Duodenal mucosa (tissue), 2 donors: Measurements from ENCODE around the gene UTS2.

Experiments
- H3K27ac ChIP-seq: one replicate; pipeline ENCODE4 v1.7.0; 2013; ENCODE audit warnings: low read depth, low read length
- H3K27me3 ChIP-seq, 2 donors: one replicate each; pipeline ENCODE4 v1.7.0; 2013; ENCODE audit warnings: low read length in 2 of 2, control low read depth in 1 of 2; ENCODE audit not compliant: insufficient read depth in 2 of 2, control insufficient read depth in 1 of 2
- H3K36me3 ChIP-seq, 2 donors: one replicate each; pipeline ENCODE4 v1.7.0; 2013; ENCODE audit warnings: low read length in 2 of 2, control low read depth in 1 of 2; ENCODE audit not compliant: insufficient read depth in 2 of 2, control insufficient read depth in 1 of 2
- H3K4me1 ChIP-seq, 2 donors: one replicate each; pipeline ENCODE4 v1.7.0; 2013; ENCODE audit warnings: low read length in 2 of 2, control low read depth in 1 of 2; ENCODE audit not compliant: insufficient read depth in 2 of 2, control insufficient read depth in 1 of 2
- H3K4me3 ChIP-seq, 2 donors: one replicate each; pipeline ENCODE4 v1.7.0; 2013; ENCODE audit warnings: low read length in 2 of 2, low read depth in 1 of 2
- H3K9ac ChIP-seq, 2 donors: one replicate each; pipeline ENCODE4 v1.7.0; 2013; ENCODE audit warnings: low read length in 2 of 2, low read depth in 1 of 2
- H3K9me3 ChIP-seq, 2 donors: one replicate each; pipeline ENCODE4 v1.7.0; 2013; ENCODE audit warnings: low read length in 2 of 2, control low read depth in 1 of 2; ENCODE audit not compliant: control insufficient read depth in 1 of 2

The UTS2 gene

GRCh38 chr1:7824701-7825100 is 28.2 kb downstream of the UTS2 start:
- peaks cover 15 to 38% of the 10 kb centered on the region in 2 donors for H3K36me3 ChIP-seq
- no peak overlapping the region for H3K27ac ChIP-seq
- no peak overlapping the region for H3K4me3 ChIP-seq
- H3K27me3 ChIP-seq, result no peaks in the 10 kb centered on the region
- H3K9ac ChIP-seq, result no peak overlapping the region
- H3K9me3 ChIP-seq, result no peaks in the 10 kb centered on the region
- H3K4me1 ChIP-seq, result peaks cover 0 to 3% of the 10 kb centered on the region in 2 donors

GRCh38 chr1:7821282-7821681 is 31.6 kb downstream of the UTS2 start:
- H3K9ac ChIP-seq, result no peak overlapping the region

DNA sequence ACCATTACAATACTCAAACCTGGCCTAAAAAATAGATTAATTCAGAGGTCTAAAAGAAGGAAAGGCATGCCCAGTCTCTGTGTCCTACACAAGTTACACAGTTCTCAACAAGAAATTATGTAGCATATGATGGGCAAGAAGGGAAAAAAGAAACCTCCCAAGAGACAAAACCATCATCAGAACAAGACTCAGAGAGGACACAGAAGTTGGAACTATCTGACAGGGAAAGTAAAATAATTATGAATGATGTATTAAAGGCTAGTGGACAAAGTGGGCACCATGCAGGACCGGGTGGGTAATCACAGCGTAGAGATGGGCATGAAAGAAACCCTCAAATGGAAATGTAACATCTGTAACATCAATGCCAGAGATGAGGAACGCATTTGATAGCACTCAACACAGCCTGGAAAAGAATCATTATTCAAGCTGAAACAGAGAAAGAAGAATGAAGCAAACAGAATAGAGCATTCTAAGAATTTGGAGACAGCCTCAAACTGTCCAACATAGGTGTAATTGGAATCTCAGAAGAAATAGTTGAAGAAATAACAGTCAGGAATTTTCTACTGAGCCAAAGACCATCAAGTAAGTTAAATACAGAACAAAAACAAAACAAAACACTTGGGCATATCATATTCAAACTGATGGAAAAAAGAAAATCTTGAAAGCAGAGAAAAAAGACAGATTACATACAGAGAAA is 39.0 kb downstream of the UTS2 start:
- peaks cover 8 to 14% of the 10 kb centered on the region in 2 donors for H3K9me3 ChIP-seq
- H3K27me3 ChIP-seq, result no peaks in the 10 kb centered on the region
- H3K9ac ChIP-seq, result no peak overlapping the region
- H3K36me3 ChIP-seq, result peaks cover 10 to 36% of the 10 kb centered on the region in 2 donors
- H3K4me3 ChIP-seq, result no peak overlapping the region
- H3K27ac ChIP-seq, result no peak overlapping the region
- H3K4me1 ChIP-seq, result no peaks in the 10 kb centered on the region

More at GRCh38 chr1:7821282-7821681, 31.6 kb downstream of the UTS2 start:
- H3K27ac ChIP-seq, result no peak overlapping the region
- H3K9me3 ChIP-seq, result no peaks in the 10 kb centered on the region
- H3K36me3 ChIP-seq, result peaks cover 19 to 32% of the 10 kb centered on the region in 2 donors
- H3K4me3 ChIP-seq, result no peak overlapping the region
- no peaks in the 10 kb centered on the region for H3K4me1 ChIP-seq
- H3K27me3 ChIP-seq, result no peaks in the 10 kb centered on the region

GRCh38 chr1:7811476-7811875 is 41.4 kb downstream of the UTS2 start:
- no peaks in the 10 kb centered on the region for H3K4me1 ChIP-seq
- H3K27ac ChIP-seq, result no peak overlapping the region
- H3K9me3 ChIP-seq, result peaks cover 8 to 14% of the 10 kb centered on the region in 2 donors
- no peaks in the 10 kb centered on the region for H3K27me3 ChIP-seq
- no peak overlapping the region for H3K4me3 ChIP-seq
- H3K36me3 ChIP-seq, result peaks cover 10 to 38% of the 10 kb centered on the region in 2 donors
- no peak overlapping the region for H3K9ac ChIP-seq

GRCh38 chr1:7810395-7810794 is 42.5 kb downstream of the UTS2 start:
- Histone ChIP-seq H3K27ac (no peak overlapping the region), H3K4me1 (no peaks in the 10 kb centered on the region), H3K36me3 (peaks cover 14 to 45% of the 10 kb centered on the region in 2 donors), H3K9ac (no peak overlapping the region), H3K9me3 (peaks cover 8 to 14% of the 10 kb centered on the region in 2 donors), H3K27me3 (no peaks in the 10 kb centered on the region), H3K4me3 (no peak overlapping the region)

GRCh38 chr1:7809742-7810141 is 43.1 kb downstream of the UTS2 start:
- no peak overlapping the region for H3K4me3 ChIP-seq
- peaks cover 8 to 14% of the 10 kb centered on the region in 2 donors for H3K9me3 ChIP-seq
- H3K27me3 ChIP-seq, result no peaks in the 10 kb centered on the region
- no peak overlapping the region for H3K27ac ChIP-seq
- H3K4me1 ChIP-seq, result no peaks in the 10 kb centered on the region
- H3K9ac ChIP-seq, result no peak overlapping the region
- H3K36me3 ChIP-seq, result peaks cover 14 to 51% of the 10 kb centered on the region in 2 donors

DNA sequence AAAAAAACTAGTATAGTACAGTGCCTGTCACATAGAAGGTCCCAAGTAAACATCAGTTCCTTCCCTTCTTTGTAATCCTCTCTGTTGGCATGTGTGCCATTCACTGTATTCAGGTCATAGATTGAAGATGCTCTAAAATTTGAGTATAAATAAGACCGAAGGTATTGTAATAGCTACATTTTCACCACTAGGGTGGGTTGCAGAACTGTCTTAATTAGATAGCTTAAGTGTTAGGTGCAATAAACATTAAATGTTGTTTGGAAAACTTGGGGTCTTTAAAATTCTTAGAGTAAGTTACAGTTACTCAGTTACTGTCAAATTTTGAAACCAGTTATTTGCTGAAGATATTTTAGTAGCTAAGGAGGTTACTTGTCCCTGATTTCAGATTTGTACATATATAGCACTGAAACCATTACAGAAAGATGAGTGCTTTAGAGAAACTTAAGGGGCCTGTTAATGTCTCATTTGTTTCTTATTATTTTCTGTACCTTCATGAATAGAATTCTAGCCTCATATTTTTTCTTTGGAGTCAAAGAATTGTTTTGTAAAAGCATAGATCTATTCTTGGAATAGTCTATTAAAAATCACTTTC is 44.5 kb downstream of the UTS2 start:
- H3K36me3 ChIP-seq, result peaks cover 7 to 55% of the 10 kb centered on the region in 2 donors

DNA sequence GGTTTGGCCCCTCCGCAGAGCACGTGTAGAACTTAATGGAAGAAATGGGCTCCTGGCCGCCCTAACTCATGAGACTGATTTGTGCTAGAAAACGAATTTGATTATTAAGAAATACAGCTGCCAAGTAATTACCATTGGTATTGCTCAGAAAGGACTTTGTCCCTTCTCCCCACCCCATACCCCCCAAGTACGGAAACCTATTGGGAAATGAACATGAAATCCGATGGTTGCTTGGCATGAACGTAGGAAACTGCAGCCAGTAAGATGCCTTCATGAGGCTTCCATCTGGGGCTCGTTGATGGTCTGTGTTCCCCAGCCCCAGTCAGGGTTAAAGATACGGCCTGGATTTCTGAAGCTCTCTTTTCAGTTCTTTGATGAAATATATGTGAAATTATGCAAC is 47.4 kb downstream of the UTS2 start:
- Histone ChIP-seq H3K9me3 (no peaks in the 10 kb centered on the region), H3K27me3 (no peaks in the 10 kb centered on the region), H3K4me3 (no peak overlapping the region), H3K9ac (no peak overlapping the region), H3K36me3 (peaks cover 3 to 57% of the 10 kb centered on the region in 2 donors), H3K4me1 (no peaks in the 10 kb centered on the region), H3K27ac (no peak overlapping the region)

More for the DNA sequence above, 44.5 kb downstream of the UTS2 start:
- H3K27ac ChIP-seq, result no peak overlapping the region
- no peaks in the 10 kb centered on the region for H3K27me3 ChIP-seq
- peaks cover 3 to 4% of the 10 kb centered on the region in 2 donors for H3K9me3 ChIP-seq
- H3K9ac ChIP-seq, result no peak overlapping the region
- H3K4me3 ChIP-seq, result no peak overlapping the region
- no peaks in the 10 kb centered on the region for H3K4me1 ChIP-seq
